ENCODE measurements around the gene S100A8. TPM values are rescaled to one million over a fixed set of nuclear protein-coding genes. Genes with fewer than 3 reads are reported as not detected.

Gene S100A8
- total RNA-seq, 1 donor from 2014 or later, result 71.3 TPM

Other genes starting within 250 kb of the S100A8 start
- gene SPRR2G, start 240.2 kb downstream of the S100A8 start, total RNA-seq, result not detected
- gene LELP1, start 187.6 kb downstream of the S100A8 start, total RNA-seq, result not detected
- not detected for gene PRR9, start 173.5 kb downstream of the S100A8 start, total RNA-seq
- gene LORICRIN, start 131.4 kb downstream of the S100A8 start, total RNA-seq, result not detected
- not detected for gene PGLYRP3, start 78.1 kb downstream of the S100A8 start, total RNA-seq
- gene PGLYRP4, start 42.2 kb downstream of the S100A8 start, total RNA-seq, result not detected
- 91.9 TPM for gene S100A9, start 33.2 kb downstream of the S100A8 start, total RNA-seq
- gene S100A12, start 15.5 kb downstream of the S100A8 start, total RNA-seq, result 4.1 TPM
- not detected for gene S100A7A, start 25.4 kb upstream of the S100A8 start, total RNA-seq
- not detected for gene S100A7, start 69.6 kb upstream of the S100A8 start, total RNA-seq
- gene S100A6, start 144.9 kb upstream of the S100A8 start, total RNA-seq, result 418 TPM
- not detected for gene S100A5, start 149.9 kb upstream of the S100A8 start, total RNA-seq
- 107 TPM for gene S100A4, start 154.7 kb upstream of the S100A8 start, total RNA-seq
- gene S100A3, start 158.2 kb upstream of the S100A8 start, total RNA-seq, result 1.3 TPM
- gene S100A2, start 174.8 kb upstream of the S100A8 start, total RNA-seq, result 5.0 TPM
- 39.8 TPM for gene S100A16, start 222.1 kb upstream of the S100A8 start, total RNA-seq
- 3.4 TPM for gene S100A14, start 225.3 kb upstream of the S100A8 start, total RNA-seq
- gene S100A13, start 236.4 kb upstream of the S100A8 start, total RNA-seq, result 200 TPM
- 1,915 TPM for gene S100A1, start 237.4 kb upstream of the S100A8 start, total RNA-seq
- 90.4 TPM for gene CHTOP, start 243.0 kb upstream of the S100A8 start, total RNA-seq